Natural killer cell (primary cell): ENCODE measurements around the gene LRWD1. TPM values are rescaled to one million over a fixed set of nuclear protein-coding genes. Genes with fewer than 3 reads are reported as not detected.
"Not testable (repeated sequence)": the region's sequence is repeated elsewhere in the genome, so short reads cannot be mapped to it uniquely, and the experiment has no call there.

Source experiments
- ATAC-seq, 3 donors: fragments of 150-1000 bp in 2 of 3; fragments of 200-7000 bp in 1 of 3; cut with Tn5 transposase; 1 replicate in 1 of 3; 2 replicates in 2 of 3; pipeline ENCODE4 v1.10.0; 2021; ENCODE audit warnings: mild to moderate bottlenecking in 2 of 3, moderate library complexity in 2 of 3
- DNase-seq, 2 donors: peaks; one replicate each; pipeline versions ENCODE4 v3.0.0 to v3.0.0-alpha.2; 2013 to 2021; ENCODE audit warnings: mixed read lengths in 1 of 2
- H3K27ac ChIP-seq: one replicate; pipeline ENCODE4 v1.5.1; 2013; ENCODE audit warnings: mild to moderate bottlenecking, low read length
- H3K27me3 ChIP-seq: one replicate; pipeline ENCODE4 v1.6.1; 2013; ENCODE audit warnings: low read length; ENCODE audit not compliant: control insufficient read depth, insufficient read depth
- H3K36me3 ChIP-seq: one replicate; pipeline ENCODE4 v1.6.1; 2013; ENCODE audit warnings: low read length; ENCODE audit not compliant: control insufficient read depth, insufficient read depth
- H3K4me1 ChIP-seq: one replicate; pipeline ENCODE4 v1.6.1; 2013; ENCODE audit warnings: low read length; ENCODE audit not compliant: control insufficient read depth, insufficient read depth
- H3K4me3 ChIP-seq: one replicate; pipeline ENCODE4 v1.5.1; 2013; ENCODE audit warnings: low read length
- H3K9me3 ChIP-seq: one replicate; pipeline ENCODE4 v1.6.1; 2013; ENCODE audit warnings: low read length; ENCODE audit not compliant: control insufficient read depth, insufficient read depth
- H3K27ac Mint-ChIP-seq, 2 donors: one replicate each; pipeline ENCODE4 v1.8.0; 2022; ENCODE audit warnings: mild to moderate bottlenecking in 2 of 2, mixed read lengths in 2 of 2, moderate library complexity in 1 of 2
- H3K27me3 Mint-ChIP-seq, 2 donors: one replicate each; pipeline ENCODE4 v1.8.0; 2022; ENCODE audit warnings: low read depth in 2 of 2, mixed read lengths in 2 of 2
- H3K36me3 Mint-ChIP-seq: one replicate; pipeline ENCODE4 v1.8.0; 2022; ENCODE audit warnings: mixed read lengths
- H3K4me1 Mint-ChIP-seq, 2 donors: one replicate each; pipeline ENCODE4 v1.8.0; 2022; ENCODE audit warnings: mixed read lengths in 2 of 2
- H3K4me3 Mint-ChIP-seq: one replicate; pipeline ENCODE4 v1.8.0; 2022; ENCODE audit warnings: mild to moderate bottlenecking, moderate library complexity, mixed read lengths
- H3K9me3 Mint-ChIP-seq, 2 donors: one replicate each; pipeline ENCODE4 v1.8.0; 2022; ENCODE audit warnings: mixed read lengths in 2 of 2
- WGBS: methylation state at CpG from one replicate; pipeline ENCODE4 v1.1.7; 2013; ENCODE audit warnings: missing lambda C conversion rate; ENCODE audit not compliant: insufficient coverage; 5-methylcytosine and 5-hydroxymethylcytosine counted together
- intact Hi-C: fragments of 100-400 bp; cut with micrococcal nuclease; formaldehyde crosslinking; loops from one replicate; pipeline ENCODE4 v1.14.2; 2022
- total RNA-seq, 4 donors: library from RNA; stranded (reverse); fragments of 120-200 nt in 1 of 4; gene quantifications; one replicate each; pipeline versions ENCODE4 v1.2.3 to v1.2.4, GENCODE V29; 2013 to 2022

The LRWD1 gene
- total RNA-seq, 3 donors from 2014 or later (not counting 1 experiment from before 2014, with no cell fraction given): 20.0 to 24.1 (median 20.4) TPM

DNA sequence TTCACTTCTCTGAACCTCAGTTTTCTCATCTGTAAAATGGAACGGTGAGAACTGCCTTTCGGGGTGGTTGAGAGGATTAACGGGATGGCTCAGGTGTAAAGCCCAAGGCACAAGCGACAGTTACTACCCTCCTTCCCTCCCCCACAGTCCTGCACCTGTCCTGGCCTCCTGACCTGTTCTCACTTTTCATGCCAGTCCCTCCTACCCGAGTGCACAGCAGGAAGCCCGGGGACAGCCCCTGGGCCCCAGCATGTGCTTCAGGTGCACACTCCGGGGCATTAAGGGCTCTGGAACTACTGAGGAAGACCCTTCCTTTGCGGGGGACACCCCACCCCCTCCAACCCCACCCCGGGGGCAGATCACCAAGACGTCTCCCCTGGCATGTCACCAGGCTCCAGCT is 52.2 kb downstream of the LRWD1 start:
- H3K27ac ChIP-seq, H3K4me1 Mint-ChIP-seq, DNase-seq, H3K36me3 ChIP-seq, H3K9me3 ChIP-seq, ATAC-seq, H3K27ac Mint-ChIP-seq, H3K4me3 ChIP-seq, H3K27me3 ChIP-seq, H3K36me3 Mint-ChIP-seq, H3K4me1 ChIP-seq, H3K9me3 Mint-ChIP-seq, intact Hi-C loops, H3K27me3 Mint-ChIP-seq, H3K4me3 Mint-ChIP-seq: not testable (repeated sequence)
- no CpG with 5 or more reads among the region's 10 CpGs for WGBS

DNA sequence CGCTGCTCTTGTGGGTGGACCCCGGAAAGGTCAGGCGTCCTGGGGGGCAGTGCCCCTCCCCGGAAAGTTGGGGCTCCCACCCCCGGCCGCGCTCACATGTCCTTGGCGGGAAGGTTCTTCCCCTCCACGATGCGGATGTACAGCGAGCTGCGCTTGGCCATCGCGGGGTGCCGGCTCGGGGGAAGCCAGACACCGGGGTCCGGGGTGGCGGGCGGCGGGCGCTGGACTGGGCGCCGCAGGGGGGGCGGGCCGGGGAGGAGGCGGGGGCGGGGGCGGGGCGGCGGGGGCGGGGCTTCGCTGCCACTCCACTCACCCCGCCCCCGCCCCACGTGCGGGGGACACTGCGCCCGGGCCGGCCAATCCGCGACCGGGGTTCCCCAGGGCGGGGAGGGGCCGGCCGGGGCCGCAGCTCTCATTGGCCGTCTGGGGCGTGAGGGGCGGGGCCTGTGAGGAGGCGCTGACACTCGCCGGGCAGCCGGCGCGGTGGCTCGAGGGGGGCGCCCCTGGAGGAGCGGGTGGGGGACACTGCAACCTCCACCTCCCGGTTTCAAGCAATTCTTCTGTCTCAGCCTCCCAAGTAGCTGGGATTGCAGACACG is 52.9 kb downstream of the LRWD1 start, which contains the start of gene RASA4B:
TSS of gene RASA4B (minus strand) at position 228 of the 598 bp plus-strand sequence. CDS start at position 161, 67 bp downstream.
- not testable (repeated sequence) for H3K4me3 ChIP-seq
- WGBS: no CpG with 5 or more reads among the region's 61 CpGs

DNA sequence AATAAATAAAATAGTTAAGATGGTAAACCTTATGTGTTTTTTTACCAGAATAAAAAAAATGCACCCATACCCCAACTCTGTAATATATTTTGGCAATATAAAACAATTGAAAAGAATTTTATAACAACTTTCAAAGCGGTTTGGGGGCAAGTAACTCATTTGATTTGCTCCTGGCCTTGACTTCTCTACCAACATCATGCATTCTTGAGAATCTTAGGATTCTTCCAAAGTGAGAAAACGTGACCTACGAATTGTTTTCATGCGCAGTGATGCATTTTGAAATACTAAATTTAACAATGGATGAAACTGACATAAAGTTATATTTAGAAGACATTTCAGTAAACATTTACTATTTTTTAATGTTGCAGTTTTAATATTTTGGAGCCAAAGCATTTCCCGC is 56.0 kb downstream of the LRWD1 start:
- intact Hi-C loops, ATAC-seq, H3K4me3 Mint-ChIP-seq: not testable (repeated sequence)

More for the DNA sequence above, 52.9 kb downstream of the LRWD1 start, which contains the start of gene RASA4B:
- H3K4me1 ChIP-seq, H3K9me3 Mint-ChIP-seq, H3K36me3 Mint-ChIP-seq, H3K27me3 Mint-ChIP-seq, intact Hi-C loops, H3K27me3 ChIP-seq, H3K27ac Mint-ChIP-seq, H3K9me3 ChIP-seq, H3K4me1 Mint-ChIP-seq, H3K36me3 ChIP-seq, H3K27ac ChIP-seq: not testable (repeated sequence)
- ATAC-seq (peak; percentile 98 to 100 (median 99)), DNase-seq (peak in 1 of 2 donors; percentile 47)
- peak within 1 kb of the TSS; percentile 55 for H3K4me3 Mint-ChIP-seq

More for the DNA sequence above, 56.0 kb downstream of the LRWD1 start:
- not testable (repeated sequence) for H3K36me3 ChIP-seq, H3K27me3 Mint-ChIP-seq, H3K9me3 Mint-ChIP-seq, H3K9me3 ChIP-seq, H3K36me3 Mint-ChIP-seq, H3K27me3 ChIP-seq, H3K4me1 ChIP-seq, H3K27ac Mint-ChIP-seq, H3K4me3 ChIP-seq, H3K4me1 Mint-ChIP-seq, H3K27ac ChIP-seq, DNase-seq
- WGBS: no CpG with 5 or more reads among the region's 5 CpGs

Other genes with a start within 250 kb of the LRWD1 start
- 1 to 10 TPM; 1.6 to 2.9 (median 2.0) TPM for gene SH2B2, start 178.1 kb upstream of the LRWD1 start, total RNA-seq
- gene SPDYE6, start 108.5 kb upstream of the LRWD1 start, total RNA-seq: not detected
- 10 to 100 TPM; 38.2 to 44.2 (median 39.5) TPM for gene PRKRIP1, start 68.6 kb upstream of the LRWD1 start, total RNA-seq
- gene ORAI2, start 31.4 kb upstream of the LRWD1 start, total RNA-seq: 10 to 100 TPM; 39.1 to 55.0 (median 41.3) TPM
- gene ALKBH4, start 121 bp upstream of the LRWD1 start, total RNA-seq: 1 to 10 TPM; 4.1 to 9.2 (median 9.1) TPM
- gene POLR2J, start 13.9 kb downstream of the LRWD1 start, total RNA-seq: 10 to 100 TPM; 35.3 to 44.5 (median 44.5) TPM
- gene RASA4B, start 52.8 kb downstream of the LRWD1 start, total RNA-seq: 10 to 100 TPM in 2 of 3 donors, 1 to 10 TPM in 1; 2.4 to 14.3 (median 12.3) TPM
- gene UPK3BL2, start 78.7 kb downstream of the LRWD1 start, total RNA-seq: 100 to 1,000 TPM in 1 of 3 donors, 10 to 100 TPM in 2; 56.5 to 100 (median 68.5) TPM
- gene SPDYE2, start 86.2 kb downstream of the LRWD1 start, total RNA-seq: under 1 TPM in 2 of 3 donors, not detected in 1; 0.25 to 0.61 TPM
- 100 to 1,000 TPM; 120 to 150 (median 131) TPM for gene POLR2J3, start 107.6 kb downstream of the LRWD1 start, total RNA-seq
- 10 to 100 TPM; 27.0 to 35.6 (median 28.5) TPM for gene RASA4, start 151.8 kb downstream of the LRWD1 start, total RNA-seq
- gene UPK3BL1, start 177.8 kb downstream of the LRWD1 start, total RNA-seq: 10 to 100 TPM; 73.3 to 83.5 (median 78.0) TPM
- not detected for gene SPDYE2B, start 185.3 kb downstream of the LRWD1 start, total RNA-seq
- gene POLR2J2, start 206.7 kb downstream of the LRWD1 start, total RNA-seq: 10 to 100 TPM; 38.9 to 63.8 (median 49.4) TPM